Esophagus squamous epithelium (tissue), 5 donors: Measurements from ENCODE around the gene TTC13. TPM values are rescaled to one million over a fixed set of nuclear protein-coding genes. Genes with fewer than 3 reads are reported as not detected.

Source experiments
- DNase-seq: peaks from one replicate; lab custom pipeline; 2025; lab: John Stamatoyannopoulos, UW
- H3K27ac ChIP-seq, 4 donors: fragments of 200-600 bp; sonication (generic); one replicate each; pipeline ENCODE4 v1.5.1; 2016 to 2019; ENCODE audit warnings: mild to moderate bottlenecking in 1 of 4
- H3K27me3 ChIP-seq, 4 donors: fragments of 200-600 bp; sonication (generic); 1 replicate in 3 of 4; 2 replicates in 1 of 4; pipeline versions ENCODE4 v1.5.1 to v1.6.0; 2017 to 2021; ENCODE audit warnings: antibody characterized with exemption in 1 of 4
- H3K36me3 ChIP-seq, 3 donors: fragments of 200-600 bp; sonication (generic); one replicate each; pipeline ENCODE4 v1.5.1; 2016 to 2019
- H3K4me1 ChIP-seq, 3 donors: fragments of 200-600 bp; sonication (generic); one replicate each; pipeline ENCODE4 v1.5.1; 2017 to 2019
- H3K4me3 ChIP-seq, 4 donors: fragments of 200-600 bp; sonication (generic); 1 replicate in 3 of 4; 2 replicates in 1 of 4; pipeline ENCODE4 v1.5.1; 2016 to 2019; ENCODE audit warnings: mild to moderate bottlenecking in 2 of 4, moderate library complexity in 1 of 4
- H3K9me3 ChIP-seq, 3 donors: fragments of 200-600 bp; sonication (generic); one replicate each; pipeline ENCODE4 v1.5.1; 2016 to 2019
- POLR2A ChIP-seq, 4 donors: fragments of 450-650 bp; IDR thresholded peaks; one replicate each; pipeline ENCODE4 v1.6.1; 2017; ENCODE audit warnings: antibody characterized with exemption in 4 of 4, mild to moderate bottlenecking in 4 of 4, moderate library complexity in 3 of 4
- WGBS, 2 donors: methylation state at CpG; one replicate each; pipeline ENCODE4 v1.1.5; 2018; 5-methylcytosine and 5-hydroxymethylcytosine counted together
- intact Hi-C: fragments of 100-400 bp; cut with DNase I; formaldehyde crosslinking; loops from one replicate; pipeline ENCODE4 v1.15.0; 2022
- total RNA-seq, 4 donors: library from RNA; depleted of rRNA; stranded (reverse); fragments of >200 nt; gene quantifications; one replicate each; pipeline ENCODE4 v1.1.0, GENCODE V29; 2016
- TF ChIP-seq, protein P1 (sequence below), 6 experiments: fragments of 450-650 bp in 4 of 6; fragments of 200-600 bp in 2 of 6; sonication (generic) in 2 of 6; IDR thresholded peaks; one replicate each; pipeline ENCODE4 v1.5.1; 2016 to 2019; ENCODE audit warnings: antibody characterized with exemption in 6 of 6, mild to moderate bottlenecking in 4 of 6, moderate library complexity in 4 of 6
- donor health status: DM: yes; HTN: yes; CAD: no.

The TTC13 gene
- total RNA-seq, 4 donors from 2014 or later = 7.7 to 18.0 (median 11.3) TPM

DNA sequence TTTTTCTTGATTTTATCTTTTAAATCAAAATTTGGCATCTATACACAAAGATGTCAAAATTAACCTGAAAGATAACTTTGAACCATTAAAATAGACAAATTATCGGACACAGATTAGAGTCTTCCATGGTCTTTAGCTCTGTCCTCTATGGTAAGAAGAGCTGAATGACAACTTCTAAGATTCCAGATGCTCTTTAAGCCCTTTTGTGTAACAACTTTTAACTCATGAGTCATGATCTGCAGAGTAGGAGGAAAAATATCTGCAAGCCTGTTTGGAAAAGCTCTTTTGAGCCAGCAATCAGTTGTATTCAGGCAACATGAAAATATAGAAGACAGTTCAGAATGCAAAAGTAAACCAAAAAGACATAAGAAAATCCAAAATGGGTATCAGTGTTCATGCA lies 37.8 kb downstream of the TTC13 start:
- no peak overlapping the region for H3K4me3 ChIP-seq
- H3K4me1 ChIP-seq = no peaks in the 10 kb centered on the region
- intact Hi-C loops = no loop called here
- no peak overlapping the region for H3K27ac ChIP-seq
- 90 to 100% methylated on average over 1 of the region's 1 CpG for WGBS, 2 donors
- no peak for DNase-seq
- H3K27me3 ChIP-seq = no peaks in the 10 kb centered on the region
- TF ChIP-seq, protein P1, sequence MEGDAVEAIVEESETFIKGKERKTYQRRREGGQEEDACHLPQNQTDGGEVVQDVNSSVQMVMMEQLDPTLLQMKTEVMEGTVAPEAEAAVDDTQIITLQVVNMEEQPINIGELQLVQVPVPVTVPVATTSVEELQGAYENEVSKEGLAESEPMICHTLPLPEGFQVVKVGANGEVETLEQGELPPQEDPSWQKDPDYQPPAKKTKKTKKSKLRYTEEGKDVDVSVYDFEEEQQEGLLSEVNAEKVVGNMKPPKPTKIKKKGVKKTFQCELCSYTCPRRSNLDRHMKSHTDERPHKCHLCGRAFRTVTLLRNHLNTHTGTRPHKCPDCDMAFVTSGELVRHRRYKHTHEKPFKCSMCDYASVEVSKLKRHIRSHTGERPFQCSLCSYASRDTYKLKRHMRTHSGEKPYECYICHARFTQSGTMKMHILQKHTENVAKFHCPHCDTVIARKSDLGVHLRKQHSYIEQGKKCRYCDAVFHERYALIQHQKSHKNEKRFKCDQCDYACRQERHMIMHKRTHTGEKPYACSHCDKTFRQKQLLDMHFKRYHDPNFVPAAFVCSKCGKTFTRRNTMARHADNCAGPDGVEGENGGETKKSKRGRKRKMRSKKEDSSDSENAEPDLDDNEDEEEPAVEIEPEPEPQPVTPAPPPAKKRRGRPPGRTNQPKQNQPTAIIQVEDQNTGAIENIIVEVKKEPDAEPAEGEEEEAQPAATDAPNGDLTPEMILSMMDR (IDR thresholded peaks at IDR 0.05) = no peak
- no peak for TF ChIP-seq POLR2A (IDR thresholded peaks at IDR 0.05)
- H3K36me3 ChIP-seq = peaks cover 0 to 50% (median 0%) of the 10 kb centered on the region in 3 donors
- no peaks in the 10 kb centered on the region for H3K9me3 ChIP-seq

DNA sequence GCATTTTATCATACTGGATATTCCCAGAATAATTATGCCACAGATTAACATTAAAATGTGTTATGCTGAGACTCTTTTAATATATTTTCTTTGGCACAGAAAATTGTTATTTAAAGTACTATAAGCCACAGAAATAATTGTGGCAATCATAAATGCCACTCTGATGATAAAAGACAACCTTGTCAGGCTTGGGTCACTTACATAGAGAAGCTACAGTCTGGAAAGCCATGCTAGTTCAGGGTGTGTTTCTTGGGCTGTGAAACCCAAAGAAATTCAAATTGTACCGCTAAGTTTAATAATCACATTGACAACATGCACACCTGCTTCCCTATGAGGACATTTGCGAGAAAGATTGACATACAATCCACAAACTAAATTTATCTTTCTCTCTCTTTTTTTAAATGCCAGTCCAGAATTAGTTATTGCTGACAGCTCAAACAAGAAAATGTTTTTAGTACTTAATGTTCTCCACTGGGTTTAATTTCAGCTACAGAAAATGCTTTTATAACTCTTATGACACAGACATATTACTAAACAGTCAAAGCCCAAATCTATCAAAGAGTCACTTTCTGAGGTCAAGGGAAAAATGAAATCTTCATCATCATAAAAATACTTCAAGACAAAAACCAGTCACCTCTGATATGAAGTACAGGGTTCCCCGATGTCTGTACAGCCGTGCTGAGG lies 38.7 kb downstream of the TTC13 start:
- intact Hi-C loops = no loop called here
- H3K4me3 ChIP-seq = no peak overlapping the region
- 90 to 91% methylated on average over 4 of the region's 4 CpGs for WGBS, 2 donors
- H3K27ac ChIP-seq = no peak overlapping the region
- no peaks in the 10 kb centered on the region for H3K9me3 ChIP-seq
- peaks cover 0 to 55% (median 0%) of the 10 kb centered on the region in 3 donors for H3K36me3 ChIP-seq
- no peaks in the 10 kb centered on the region for H3K4me1 ChIP-seq
- H3K27me3 ChIP-seq = no peaks in the 10 kb centered on the region
- TF ChIP-seq, protein P1 (IDR thresholded peaks at IDR 0.05) = no peak
- TF ChIP-seq POLR2A (IDR thresholded peaks at IDR 0.05) = no peak
- DNase-seq = no peak

DNA sequence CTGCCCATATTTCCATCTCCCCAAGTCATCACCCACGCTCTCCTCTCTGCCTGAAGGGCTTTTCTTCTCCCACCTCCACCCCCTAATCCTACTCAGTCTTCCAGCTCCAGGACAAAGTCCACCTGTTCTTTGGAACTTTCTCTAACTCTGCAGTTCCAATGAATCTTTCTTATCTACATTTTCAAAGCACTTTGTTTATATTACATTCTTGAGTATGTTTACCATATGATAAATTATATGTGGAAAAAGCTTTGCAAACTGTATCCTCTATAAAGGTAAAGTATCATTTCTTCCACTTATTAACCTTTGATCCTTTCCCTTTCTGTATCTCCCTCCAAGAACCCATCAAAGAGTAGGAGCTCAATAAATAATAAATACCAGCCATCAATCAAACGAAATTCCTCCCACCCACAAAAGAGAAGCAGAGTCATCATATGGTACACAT lies 39.7 kb downstream of the TTC13 start:
- no peak for DNase-seq
- H3K9me3 ChIP-seq = no peaks in the 10 kb centered on the region
- no peaks in the 10 kb centered on the region for H3K4me1 ChIP-seq
- H3K4me3 ChIP-seq = no peak overlapping the region
- peaks cover 0 to 53% (median 0%) of the 10 kb centered on the region in 3 donors for H3K36me3 ChIP-seq
- TF ChIP-seq, protein P1 (IDR thresholded peaks at IDR 0.05) = no peak
- TF ChIP-seq POLR2A (IDR thresholded peaks at IDR 0.05) = no peak
- intact Hi-C loops = no loop called here
- H3K27me3 ChIP-seq = no peaks in the 10 kb centered on the region
- H3K27ac ChIP-seq = no peak overlapping the region
- 59 to 75% methylated on average over 2 of the region's 2 CpGs for WGBS, 2 donors

DNA sequence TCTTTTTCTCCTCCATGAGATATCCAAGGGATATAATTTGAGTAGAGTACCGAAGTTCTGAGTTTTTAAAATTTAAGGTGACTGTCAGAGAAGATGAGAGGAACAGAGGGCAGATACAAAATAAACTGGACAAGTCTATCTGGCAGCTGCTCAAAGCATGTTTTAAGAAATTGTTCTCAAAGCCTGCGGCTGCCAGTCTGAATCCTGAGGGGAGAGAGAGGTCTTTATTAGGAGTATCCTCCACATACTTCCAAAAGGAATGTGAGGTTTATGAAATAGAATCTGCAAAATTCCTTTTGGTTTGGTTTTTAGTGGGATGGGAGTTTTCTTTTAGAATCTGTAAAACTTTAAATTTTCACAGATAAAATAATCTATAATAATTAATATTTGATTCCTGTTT lies 41.3 kb downstream of the TTC13 start:
- no peak for TF ChIP-seq POLR2A (IDR thresholded peaks at IDR 0.05)
- TF ChIP-seq, protein P1 (IDR thresholded peaks at IDR 0.05) = no peak
- Histone ChIP-seq H3K4me1 (no peaks in the 10 kb centered on the region), H3K9me3 (no peaks in the 10 kb centered on the region), H3K4me3 (no peak overlapping the region), H3K27ac (no peak overlapping the region), H3K27me3 (no peaks in the 10 kb centered on the region), H3K36me3 (peaks cover 0 to 53% (median 0%) of the 10 kb centered on the region in 3 donors)
- intact Hi-C loops = no loop called here
- DNase-seq = no peak
- WGBS, 2 donors = 81 to 85% methylated on average over 2 of the region's 2 CpGs

DNA sequence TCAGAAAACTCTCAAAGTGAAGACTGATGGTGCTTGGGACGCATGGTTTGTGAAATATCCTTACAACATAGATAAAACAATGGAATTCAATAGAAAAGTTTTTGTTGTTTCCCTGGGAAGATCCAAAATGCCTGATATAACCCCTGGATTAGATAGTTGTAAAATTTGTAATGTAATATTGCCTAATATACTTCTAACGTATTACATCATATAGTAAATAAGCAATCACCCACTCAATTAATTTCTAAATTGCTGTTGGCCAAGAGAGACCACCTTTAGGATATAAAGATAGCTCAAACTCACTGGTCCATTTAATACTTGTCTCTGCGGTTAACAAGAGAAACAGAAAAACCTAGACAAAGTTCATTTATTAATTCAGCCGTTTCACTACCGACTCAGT lies 42.2 kb downstream of the TTC13 start:
- H3K4me3 ChIP-seq = no peak overlapping the region
- H3K36me3 ChIP-seq = peaks cover 0 to 62% (median 0%) of the 10 kb centered on the region in 3 donors
- 84 to 93% methylated on average over 5 of the region's 5 CpGs for WGBS, 2 donors
- intact Hi-C loops = no loop called here
- no peaks in the 10 kb centered on the region for H3K27me3 ChIP-seq
- DNase-seq = no peak
- no peak overlapping the region for H3K27ac ChIP-seq
- H3K4me1 ChIP-seq = no peaks in the 10 kb centered on the region
- TF ChIP-seq, protein P1 (IDR thresholded peaks at IDR 0.05) = no peak
- no peak for TF ChIP-seq POLR2A (IDR thresholded peaks at IDR 0.05)
- no peaks in the 10 kb centered on the region for H3K9me3 ChIP-seq
